Tibial nerve (tissue), 3 donors: Measurements from ENCODE around the gene NUP85.

Experiments
- EP300 ChIP-seq, 2 donors: sonication (generic); formaldehyde crosslinking; IDR thresholded peaks; one replicate each; pipeline ENCODE4 v1.6.1; 2017; ENCODE audit warnings: antibody characterized with exemption in 2 of 2, mild to moderate bottlenecking in 1 of 2
- POLR2A ChIP-seq, 2 donors: fragments of 450-650 bp; IDR thresholded peaks; one replicate each; pipeline ENCODE4 v1.6.1; 2017; ENCODE audit warnings: antibody characterized with exemption in 2 of 2, mild to moderate bottlenecking in 2 of 2, moderate library complexity in 2 of 2

DNA sequence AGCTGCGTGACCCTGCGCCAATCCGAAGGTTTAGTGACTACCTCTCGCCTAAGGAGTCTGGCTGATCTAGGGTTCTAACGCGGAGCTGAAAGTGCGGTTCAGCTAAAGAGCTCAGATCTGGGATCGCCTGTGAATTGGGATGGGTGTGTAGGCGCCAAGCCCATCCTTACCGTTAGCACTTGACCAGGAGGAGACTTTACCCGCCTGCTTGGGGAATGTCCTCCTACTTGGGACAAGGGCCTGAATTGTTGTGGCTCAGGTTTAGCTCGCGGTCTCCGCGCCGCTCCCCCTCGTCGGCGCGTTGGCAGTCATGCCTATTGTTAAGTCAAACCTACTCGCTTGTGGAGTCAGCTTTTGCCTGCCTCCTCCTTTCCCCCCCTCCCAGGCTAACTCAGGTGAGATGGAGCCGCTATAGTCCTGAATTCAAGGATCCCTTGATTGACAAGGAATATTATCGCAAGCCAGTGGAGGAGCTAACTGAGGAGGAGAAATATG, 56.7 kb downstream of the NUP85 start:
- no peak for TF ChIP-seq POLR2A (IDR thresholded peaks at IDR 0.05)
- TF ChIP-seq EP300 (IDR thresholded peaks at IDR 0.05), result no peak
